Activated naive CD8-positive, alpha-beta T cell treated with anti-CD3 and anti-CD28 coated beads, Interleukin-2, amount 50 U/mL, for 16 hours (primary cell): ENCODE results near the gene MLIP.
"Not testable (repeated sequence)": the region's sequence is repeated elsewhere in the genome, so short reads cannot be mapped to it uniquely, and the experiment has no call there.

ENCODE experiments used
- DNase-seq: peaks from one replicate; pipeline ENCODE4 v3.0.0-alpha.2; 2020; ENCODE audit warnings: low read depth, low spot score

MLIP gene

GRCh38 chr6:54222217-54222616 is 111.0 kb downstream of the MLIP start:
- no peak for DNase-seq

DNA sequence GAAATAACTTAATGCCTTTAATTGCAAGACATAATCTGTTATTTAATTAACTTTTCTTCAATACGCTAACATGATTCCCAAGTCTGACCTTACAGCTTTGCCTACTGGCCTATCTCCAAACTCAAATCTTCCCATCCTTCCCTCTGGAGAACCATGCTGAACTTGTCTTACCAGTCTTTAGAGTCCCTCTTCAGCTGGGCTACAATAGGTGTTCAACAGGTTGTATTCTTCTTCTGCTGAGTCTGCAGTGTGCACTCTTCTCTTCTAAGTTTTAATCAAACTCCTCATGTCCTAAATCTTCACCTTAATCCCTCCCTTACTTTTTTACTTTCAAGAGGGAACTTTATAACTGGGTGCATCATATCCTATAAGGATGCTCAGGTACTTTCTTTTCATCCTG is 121.5 kb downstream of the MLIP start:
- no peak for DNase-seq

GRCh38 chr6:54234539-54234938 is 123.3 kb downstream of the MLIP start:
- no peak for DNase-seq

GRCh38 chr6:54236984-54237383 is 125.7 kb downstream of the MLIP start:
- no peak for DNase-seq

DNA sequence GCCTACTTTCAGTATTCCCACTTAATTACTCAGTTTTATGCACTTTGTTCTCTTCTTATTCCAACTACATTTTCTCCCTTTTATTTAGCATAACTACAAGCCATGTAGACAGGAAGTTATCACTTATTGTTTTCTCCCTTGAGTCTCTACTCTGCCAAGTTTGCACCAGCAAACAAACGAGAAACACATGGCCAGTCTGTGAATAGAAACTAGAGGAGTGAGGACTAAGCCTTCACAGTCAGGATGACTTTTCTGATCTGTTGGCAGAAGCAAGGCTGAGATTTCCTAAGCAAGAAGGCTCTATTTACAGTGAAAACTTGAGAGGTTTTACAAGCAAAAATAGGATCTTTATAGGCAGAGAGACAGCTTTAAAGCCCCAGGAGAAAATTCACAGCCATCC is 127.2 kb downstream of the MLIP start:
- no peak for DNase-seq

DNA sequence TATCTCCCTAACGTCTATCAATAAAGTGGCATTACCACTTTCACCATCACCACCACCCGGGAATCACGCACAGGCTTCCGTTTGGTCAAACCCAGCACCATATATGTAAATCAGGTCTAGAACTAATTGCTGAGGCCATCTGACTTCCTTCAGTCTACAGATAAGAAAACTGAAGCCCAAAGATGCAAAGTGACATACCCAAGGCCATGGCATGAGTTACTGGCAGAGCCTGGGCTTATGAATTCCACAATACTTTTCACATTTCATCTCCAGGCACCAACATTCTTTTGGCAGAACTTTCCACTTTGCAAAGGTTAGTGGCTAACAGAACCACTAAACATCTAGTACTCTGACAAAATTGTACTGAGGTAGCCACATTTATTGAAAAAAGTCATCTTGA is 132.5 kb downstream of the MLIP start:
- DNase-seq: no peak

GRCh38 chr6:54244430-54244829 is 133.2 kb downstream of the MLIP start:
- no peak for DNase-seq

DNA sequence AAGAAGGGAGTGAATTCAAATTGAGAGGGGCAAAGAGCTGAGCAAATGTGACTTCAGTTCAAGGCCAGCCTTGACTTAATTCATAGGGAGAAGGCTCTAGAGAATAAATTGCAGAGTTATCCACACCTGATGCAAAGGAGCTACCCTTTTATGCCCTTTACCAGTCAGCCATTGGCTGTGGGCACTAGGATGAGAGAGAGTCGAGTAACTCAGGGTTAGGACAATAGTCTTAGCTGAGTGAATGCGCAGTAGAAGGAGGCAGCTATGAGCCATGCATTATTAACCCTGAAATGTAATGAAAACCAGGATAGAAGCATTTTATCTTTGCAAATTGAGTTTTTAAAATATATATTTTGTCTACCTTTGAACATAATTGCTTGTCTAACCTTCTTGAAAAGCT is 134.0 kb downstream of the MLIP start:
- DNase-seq: no peak

DNA sequence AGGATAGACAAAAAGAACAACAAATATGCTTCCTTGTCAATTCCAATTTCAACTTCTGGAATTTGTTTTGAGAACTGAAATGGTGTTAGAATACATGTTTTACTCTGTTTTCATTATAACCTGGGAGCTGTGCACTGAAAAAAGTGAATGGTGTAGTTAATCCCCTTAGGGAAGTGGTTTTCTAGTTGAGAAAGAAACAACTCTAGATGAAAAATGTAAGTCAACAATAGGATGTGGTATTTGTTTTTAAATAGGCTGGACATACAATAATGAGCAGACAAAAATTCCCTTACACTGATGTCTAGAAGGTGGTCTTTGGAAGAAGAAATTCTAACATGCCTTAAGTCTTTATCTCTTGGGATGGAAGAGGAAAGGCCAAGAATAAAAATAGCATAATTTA is 137.1 kb downstream of the MLIP start:
- DNase-seq: no peak

DNA sequence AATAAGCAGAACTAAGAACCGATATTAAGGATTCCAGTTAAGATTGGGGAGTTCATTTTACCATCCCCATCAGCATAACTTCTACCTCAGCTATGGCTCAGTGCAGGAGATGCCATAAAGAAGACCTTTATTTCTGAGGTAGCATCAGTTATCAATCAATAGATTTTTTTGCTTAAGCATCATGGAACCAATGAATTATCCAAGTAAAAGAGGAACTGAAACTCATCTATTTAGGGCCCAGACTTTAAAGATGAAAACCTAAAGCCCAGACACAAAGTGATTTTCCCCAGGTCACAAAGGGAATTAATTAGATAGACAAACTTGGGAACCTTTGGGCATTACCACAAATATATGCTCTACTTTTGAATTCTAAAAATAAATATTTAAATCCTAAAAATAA is 137.8 kb downstream of the MLIP start:
- DNase-seq: no peak

- DNase-seq: not testable (repeated sequence)
Observed at GRCh38 chr6:54249812-54250211, 138.6 kb downstream of the MLIP start.

GRCh38 chr6:54252496-54252895 is 141.3 kb downstream of the MLIP start:
- no peak for DNase-seq

DNA sequence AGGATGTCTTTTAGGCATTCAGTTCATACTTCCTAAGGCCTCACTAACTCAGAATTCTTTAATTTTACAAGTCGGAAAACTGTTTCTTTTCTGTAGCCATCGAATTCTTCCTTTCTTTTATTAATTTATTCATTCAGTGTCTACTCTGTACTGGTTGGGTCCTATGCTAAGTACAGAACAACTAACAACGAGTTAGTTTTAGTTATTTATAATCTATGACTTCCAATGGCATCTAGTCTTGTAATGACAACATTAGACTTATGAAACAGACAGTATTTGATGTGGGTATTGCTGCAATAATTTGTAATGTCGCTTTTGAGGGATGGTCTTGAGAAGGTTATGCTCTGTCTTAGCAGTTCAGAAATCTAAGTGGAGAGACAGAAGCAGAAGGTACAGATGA is 141.7 kb downstream of the MLIP start:
- no peak for DNase-seq

DNA sequence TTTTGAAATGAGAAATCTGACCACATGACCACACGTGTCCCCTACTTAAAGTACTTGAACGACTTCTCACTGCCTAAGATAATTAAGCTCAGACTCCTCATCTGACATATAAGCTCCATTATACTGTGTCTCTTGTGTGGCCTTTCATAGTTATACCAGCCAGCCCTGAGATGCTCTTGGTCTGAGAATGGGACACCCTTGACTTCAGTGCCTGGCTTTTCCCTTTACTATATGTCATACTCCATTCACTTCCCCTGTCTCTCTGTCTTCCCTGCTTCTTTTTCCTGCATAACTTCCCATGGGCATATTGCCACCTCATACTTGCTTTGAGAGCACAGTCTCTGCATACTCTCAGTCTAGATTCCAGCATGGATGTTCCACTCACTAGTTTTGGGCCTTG is 143.6 kb downstream of the MLIP start:
- no peak for DNase-seq

GRCh38 chr6:54255886-54256285 is 144.6 kb downstream of the MLIP start:
- DNase-seq: no peak

DNA sequence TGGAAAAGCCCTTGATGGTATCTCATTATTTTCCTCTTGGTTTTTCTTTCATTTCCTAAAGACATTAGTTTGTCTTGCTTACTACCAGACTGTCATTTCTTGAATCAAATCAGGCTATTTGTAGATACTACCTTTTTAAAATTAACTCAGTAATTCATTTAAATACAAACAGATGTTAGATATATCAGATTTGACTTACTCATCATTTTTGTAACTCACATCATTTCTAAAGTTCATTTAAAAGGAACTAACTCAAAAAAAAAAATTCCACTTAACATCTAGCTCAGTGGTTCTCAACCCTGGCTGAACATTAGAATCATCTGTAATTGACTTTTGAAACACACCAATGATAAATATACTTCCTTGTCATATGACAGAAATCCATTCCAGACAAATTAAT is 148.8 kb downstream of the MLIP start:
- DNase-seq: no peak

DNA sequence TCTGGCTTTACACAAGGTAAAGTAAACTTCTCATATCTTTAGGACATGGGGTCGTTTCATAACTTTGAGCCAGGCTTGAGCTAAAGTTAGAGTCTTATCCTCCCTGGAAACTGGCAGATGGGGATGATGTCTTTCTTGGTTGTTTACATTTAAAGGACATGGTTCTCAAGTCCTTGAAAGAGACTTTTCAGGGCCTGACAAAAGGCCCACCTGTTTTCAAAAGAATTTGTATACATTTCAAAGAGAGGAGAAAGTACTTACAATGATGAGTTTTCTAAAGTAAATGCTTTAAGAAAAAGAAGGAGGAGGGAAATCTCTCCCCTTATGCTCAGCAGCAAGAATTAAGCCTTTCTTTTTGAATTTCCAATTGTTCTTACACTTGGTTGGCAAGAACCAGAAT is 151.3 kb downstream of the MLIP start:
- DNase-seq: no peak

DNA sequence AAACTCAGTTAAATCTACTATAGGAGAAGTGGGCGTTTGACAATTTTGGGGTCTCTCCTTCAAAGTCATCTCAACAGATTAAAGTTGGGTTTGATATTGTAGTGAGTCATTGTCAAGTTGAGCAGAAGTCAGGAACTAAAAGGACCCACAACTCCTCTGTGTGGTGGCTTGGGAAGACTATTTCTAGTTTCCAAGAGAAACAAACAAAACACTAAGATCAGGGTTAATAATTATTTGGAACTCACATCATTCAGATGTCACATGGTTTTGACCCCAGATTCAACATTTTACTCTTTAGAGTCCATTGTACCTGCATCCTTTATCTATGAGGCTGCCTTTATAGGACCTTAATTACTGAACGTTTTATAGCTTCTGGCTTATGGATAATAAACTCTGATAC is 151.7 kb downstream of the MLIP start:
- DNase-seq: no peak

GRCh38 chr6:54264581-54265272 is 153.5 kb downstream of the MLIP start:
- no peak for DNase-seq

DNA sequence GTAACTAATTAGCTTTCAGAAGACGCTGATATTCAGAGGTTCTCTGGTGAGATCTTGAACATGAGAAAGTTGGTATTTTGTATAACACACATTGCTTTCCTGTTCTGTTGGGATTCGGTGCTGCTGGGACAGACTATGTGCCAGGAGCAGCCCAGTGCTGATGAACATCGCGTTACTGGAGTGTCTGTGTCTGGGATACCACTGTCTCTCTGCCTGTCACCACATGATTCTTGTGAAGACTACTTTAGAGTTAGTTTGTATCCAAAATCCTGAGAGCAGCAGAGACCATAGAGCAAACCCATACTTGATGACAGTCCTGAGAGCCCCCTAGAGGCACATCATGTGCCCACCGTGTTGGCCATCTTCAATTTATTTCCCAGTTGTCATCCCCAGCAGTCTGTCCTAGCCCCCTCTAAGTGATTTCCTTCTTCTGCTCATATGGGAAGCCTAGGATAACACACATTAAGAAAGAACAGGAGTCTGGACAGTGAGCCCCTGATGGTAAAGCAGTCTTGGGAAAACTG is 155.2 kb downstream of the MLIP start:
- no peak for DNase-seq

DNA sequence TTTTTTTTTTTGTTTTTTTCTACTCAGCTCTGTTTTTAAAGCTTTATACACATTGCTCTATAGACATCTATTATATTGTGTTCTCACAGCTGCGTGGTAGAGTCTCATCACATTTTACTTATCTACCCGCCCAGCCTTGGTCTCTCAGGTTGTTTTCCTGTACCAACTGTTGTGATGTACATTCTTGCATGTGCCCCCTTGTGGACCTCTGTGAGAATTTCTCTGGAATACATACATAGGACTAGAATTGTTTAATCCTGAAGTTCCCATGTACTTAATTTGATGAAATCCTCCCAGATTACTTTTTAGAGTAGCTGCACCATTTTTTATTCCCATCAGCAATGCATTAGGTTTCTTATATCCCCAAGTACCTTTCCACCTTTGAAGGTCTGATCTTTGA is 156.6 kb downstream of the MLIP start:
- no peak for DNase-seq

- no peak for DNase-seq
Observed at GRCh38 chr6:54273214-54273820, 162.1 kb downstream of the MLIP start.

GRCh38 chr6:54274383-54274782 is 163.1 kb downstream of the MLIP start:
- DNase-seq: no peak

DNA sequence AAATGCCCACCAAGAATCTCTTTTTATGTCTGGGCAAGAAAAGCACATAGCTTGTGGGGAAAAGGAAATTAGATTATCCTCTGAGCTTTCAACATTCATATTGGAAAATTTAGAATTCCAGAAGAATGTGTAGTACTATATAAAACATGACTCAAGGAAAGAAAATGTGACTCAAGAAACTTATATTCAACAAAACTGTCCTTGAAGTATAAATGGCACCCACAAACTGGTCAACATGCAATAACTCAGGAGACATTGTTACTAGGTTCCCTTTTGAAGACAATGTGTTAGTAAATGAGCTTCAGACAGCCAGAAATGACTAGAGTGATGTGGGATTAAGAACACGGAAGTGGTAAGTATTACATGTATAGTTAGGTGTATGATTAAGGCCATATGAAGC is 170.9 kb downstream of the MLIP start:
- DNase-seq: no peak
